GM19023 (cell line): Measurements from ENCODE around the gene CTU1.
"Not testable (repeated sequence)": the region's sequence is repeated elsewhere in the genome, so short reads cannot be mapped to it uniquely, and the experiment has no call there.

ENCODE experiments used
- ATAC-seq: cut with Tn5 transposase; IDR thresholded peaks from one replicate; pipeline ENCODE4 v1.9.1; 2021; ENCODE audit warnings: mild to moderate bottlenecking, moderate library complexity; ENCODE audit not compliant: unreplicated experiment

The CTU1 gene

DNA sequence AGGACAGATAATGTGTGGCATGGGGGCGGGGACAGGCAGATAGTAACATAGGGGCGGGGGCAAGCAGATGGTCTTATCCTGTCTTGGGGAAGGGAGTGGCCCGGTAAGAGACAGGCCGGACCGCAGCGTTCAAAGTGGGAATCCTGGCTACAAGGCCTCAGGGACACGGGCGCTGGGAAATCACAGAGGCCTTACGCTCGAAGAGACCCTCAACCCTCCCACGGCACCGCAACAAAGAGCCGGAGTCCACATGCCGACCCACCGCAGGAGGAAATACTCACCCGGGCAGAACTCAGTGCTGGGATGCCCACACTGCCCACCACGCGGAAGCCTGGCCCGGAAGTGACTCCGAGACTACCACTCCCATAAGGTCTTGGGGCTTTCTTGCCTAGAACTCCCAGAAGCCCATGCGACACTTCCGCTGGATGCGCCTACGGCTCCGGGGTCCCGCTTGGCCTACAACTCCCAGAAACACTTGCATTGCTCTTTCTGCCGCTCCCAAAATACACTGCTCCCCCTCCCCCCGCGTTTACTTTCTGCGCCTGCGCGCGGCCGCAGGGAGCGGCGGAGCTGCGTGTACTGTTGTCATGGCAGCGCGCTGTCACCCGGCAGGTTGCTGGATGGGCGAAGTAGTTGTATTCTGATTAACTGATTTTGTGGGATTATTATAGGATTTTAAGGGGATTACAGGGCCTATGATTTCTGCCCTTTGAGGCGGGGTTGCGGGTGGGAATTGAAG, at the start of gene CTU1:
CTU1 (minus strand) TSS at position 344 of the 739 bp plus-strand sequence. CDS start 3,840 bp downstream, outside the sequence.
- ATAC-seq, result peak; percentile 95

DNA sequence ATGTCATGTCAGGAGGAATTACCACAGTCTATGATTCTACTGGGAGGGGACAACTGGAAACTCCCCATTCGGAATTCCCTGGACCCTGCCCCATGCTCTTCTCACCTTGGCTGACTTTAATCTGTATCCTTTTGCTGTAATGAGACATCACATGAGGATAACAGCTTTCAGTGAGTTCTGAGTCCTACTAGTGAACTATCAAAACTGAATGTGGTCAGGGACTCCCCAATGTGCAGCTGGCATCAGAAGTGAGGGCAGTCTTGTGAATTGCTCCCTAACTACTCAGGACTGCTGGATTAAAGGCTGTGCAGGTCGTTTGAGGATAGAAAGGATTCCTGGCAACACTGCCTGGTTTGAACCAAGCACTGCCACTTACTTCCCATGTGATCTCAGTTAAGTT, 49.1 kb upstream of the CTU1 start:
- ATAC-seq, result no peak

- ATAC-seq, result no peak
These were observed 48.5 kb upstream of the CTU1 start for GRCh38 chr19:51156710-51157109.

- no peak for ATAC-seq
These were observed 42.4 kb upstream of the CTU1 start for GRCh38 chr19:51150627-51151026.

- no peak for ATAC-seq
These were observed 40.4 kb upstream of the CTU1 start for GRCh38 chr19:51148580-51148979.

GRCh38 chr19:51147663-51148062, 39.5 kb upstream of the CTU1 start:
- no peak for ATAC-seq

DNA sequence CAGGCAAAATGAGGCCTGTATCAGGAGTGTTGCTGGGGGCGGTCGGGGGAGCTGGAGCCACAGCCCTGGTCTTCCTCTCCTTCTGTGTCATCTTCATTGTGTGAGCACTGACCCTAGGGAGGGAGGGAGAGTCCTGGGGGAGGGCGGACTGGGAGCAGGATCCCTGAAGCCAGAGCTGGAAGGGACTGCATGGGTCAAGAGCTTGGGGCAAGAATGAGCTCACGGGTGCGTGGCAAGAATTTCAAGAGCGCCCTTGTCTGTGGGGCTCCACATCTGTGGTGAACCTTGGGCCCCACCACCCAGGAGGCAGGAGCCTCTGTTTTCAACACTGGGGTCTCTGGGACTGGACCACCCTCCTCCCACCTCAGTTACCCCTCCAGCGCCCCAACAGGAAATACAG, 38.5 kb upstream of the CTU1 start:
- ATAC-seq, result no peak

- ATAC-seq, result no peak
These were observed 37.8 kb upstream of the CTU1 start for GRCh38 chr19:51145916-51146493.

DNA sequence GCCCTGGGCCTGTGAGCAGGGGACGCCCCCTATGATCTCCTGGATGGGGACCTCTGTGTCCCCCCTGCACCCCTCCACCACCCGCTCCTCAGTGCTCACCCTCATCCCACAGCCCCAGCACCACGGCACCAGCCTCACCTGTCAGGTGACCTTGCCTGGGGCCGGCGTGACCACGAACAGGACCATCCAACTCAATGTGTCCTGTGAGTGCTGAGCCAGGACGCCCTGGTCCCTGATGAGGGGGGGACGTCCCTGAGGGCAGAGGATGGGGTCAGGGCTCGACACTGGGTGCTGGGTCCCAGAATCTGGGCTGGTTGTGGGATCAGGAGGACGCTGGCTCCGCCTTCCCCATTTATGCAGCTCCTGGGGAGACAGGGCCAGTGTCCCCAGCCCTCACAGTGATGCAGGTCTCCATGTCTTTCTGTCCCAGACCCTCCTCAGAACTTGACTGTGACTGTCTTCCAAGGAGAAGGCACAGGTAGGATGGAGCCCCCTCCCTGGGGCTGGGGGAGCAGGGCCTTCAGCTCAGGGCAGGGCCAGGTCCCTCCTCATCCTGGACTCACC, 36.4 kb upstream of the CTU1 start:
- ATAC-seq, result no peak

- no peak for ATAC-seq
These were observed 35.3 kb upstream of the CTU1 start for GRCh38 chr19:51143486-51143885.

DNA sequence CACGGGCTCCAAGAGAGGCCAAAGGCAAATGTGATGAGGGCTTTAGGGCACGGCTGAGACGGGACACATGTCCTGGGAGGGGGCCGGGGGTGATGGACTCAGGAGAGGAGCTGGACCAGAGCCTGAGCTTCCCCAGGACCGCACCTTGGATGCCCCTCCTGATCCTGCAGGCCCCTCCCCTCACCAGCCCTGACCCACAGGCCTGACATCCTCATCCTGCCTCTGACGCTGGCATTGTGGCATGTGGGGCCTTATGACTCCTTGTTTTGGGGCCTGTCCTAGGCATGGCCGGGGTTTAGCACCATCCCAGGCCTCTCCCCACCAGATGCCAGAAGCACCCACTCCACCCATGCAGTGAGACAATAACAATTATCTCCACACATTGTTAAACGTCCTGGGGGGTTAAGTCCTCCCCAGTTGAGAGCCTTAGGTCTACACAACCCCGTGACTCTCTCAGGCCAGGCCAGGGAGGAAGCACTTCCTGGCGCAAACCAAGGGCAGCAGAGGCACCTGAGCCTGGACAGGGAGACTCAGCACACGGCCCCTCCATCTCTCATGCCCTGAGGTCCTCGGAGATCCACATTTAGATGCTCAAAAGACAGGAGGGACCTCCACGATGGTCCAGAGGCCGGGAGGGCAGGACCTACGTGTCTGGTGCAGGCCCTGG, 34.7 kb upstream of the CTU1 start:
- ATAC-seq, result not testable (repeated sequence)

DNA sequence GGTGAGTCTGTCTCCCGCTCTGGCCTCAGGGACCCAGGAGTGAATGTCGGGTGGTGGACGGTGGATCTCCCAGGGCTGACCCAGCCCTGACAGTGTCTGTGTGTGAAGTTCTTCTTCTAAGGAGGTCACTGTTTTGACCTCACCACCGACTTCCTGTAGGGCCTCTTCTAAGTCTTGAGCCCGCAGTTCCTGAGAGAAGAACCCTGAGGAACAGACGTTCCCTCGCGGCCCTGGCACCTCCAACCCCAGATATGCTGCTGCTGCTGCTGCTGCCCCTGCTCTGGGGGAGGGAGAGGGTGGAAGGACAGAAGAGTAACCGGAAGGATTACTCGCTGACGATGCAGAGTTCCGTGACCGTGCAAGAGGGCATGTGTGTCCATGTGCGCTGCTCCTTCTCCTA, 33.9 kb upstream of the CTU1 start, which contains the start of gene SIGLEC7:
SIGLEC7 (plus strand) TSS at position 183 of the 400 bp plus-strand sequence; CDS start at position 252, 69 bp downstream.
- no peak for ATAC-seq

DNA sequence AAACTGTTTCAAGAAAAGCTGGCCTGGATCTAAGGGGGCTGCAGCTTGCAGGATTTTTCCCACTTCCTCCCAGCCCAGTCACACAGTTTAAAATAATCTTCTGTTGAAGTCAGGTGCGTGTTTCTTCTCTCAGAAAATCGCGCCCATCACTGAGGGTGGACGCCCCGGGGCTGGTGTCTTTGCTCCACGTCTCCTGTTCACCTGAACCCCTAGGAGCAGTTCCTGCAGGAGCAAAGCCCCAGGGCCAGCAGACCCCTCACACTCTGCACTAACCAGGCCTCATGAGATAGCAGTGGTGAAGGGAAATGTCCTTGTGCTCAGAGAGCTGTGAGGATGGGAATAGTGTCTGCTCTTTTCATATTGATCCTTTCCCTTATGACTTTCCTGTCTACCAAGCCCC, 33.0 kb upstream of the CTU1 start:
- no peak for ATAC-seq

- ATAC-seq, result no peak
These were observed 32.2 kb upstream of the CTU1 start for GRCh38 chr19:51140441-51140840.

GRCh38 chr19:51139299-51140014, 31.2 kb upstream of the CTU1 start:
- no peak for ATAC-seq

- ATAC-seq, result no peak
These were observed 30.4 kb upstream of the CTU1 start for GRCh38 chr19:51138549-51138979.

- no peak for ATAC-seq
These were observed 29.7 kb upstream of the CTU1 start for GRCh38 chr19:51137792-51138425.

DNA sequence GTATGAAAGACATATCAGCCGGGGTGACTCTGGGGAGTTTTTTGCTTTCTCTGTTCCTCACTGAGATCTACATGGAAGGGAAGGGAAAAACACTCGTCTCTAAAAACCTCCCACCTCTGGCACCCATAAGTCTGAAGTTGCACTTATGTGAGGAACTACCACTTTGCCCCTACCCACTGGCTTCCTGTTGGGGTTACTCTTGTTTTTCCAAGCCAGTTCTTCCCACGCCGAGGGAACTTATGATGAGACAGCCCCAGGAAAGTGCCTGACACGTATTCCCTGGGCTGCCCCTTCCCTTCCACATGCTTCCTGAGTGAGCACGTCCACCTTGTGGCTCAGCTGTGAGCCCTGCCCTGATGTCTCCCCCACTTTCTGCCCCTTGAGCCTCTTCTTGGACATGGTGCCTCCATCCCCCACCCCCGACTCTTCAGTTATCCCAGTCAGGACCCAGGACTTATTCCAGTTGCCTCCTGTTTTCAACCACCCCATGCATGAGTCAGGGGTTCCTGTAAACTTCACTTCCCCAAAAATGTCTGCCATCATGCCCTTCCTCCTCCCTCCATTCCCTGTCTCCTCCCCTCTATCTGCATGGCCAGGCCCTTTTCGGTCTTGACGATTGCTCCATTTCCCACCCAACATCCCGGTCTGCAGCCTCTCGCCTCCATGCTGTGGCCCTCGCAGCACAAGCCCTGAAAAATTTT, 28.8 kb upstream of the CTU1 start:
- no peak for ATAC-seq

DNA sequence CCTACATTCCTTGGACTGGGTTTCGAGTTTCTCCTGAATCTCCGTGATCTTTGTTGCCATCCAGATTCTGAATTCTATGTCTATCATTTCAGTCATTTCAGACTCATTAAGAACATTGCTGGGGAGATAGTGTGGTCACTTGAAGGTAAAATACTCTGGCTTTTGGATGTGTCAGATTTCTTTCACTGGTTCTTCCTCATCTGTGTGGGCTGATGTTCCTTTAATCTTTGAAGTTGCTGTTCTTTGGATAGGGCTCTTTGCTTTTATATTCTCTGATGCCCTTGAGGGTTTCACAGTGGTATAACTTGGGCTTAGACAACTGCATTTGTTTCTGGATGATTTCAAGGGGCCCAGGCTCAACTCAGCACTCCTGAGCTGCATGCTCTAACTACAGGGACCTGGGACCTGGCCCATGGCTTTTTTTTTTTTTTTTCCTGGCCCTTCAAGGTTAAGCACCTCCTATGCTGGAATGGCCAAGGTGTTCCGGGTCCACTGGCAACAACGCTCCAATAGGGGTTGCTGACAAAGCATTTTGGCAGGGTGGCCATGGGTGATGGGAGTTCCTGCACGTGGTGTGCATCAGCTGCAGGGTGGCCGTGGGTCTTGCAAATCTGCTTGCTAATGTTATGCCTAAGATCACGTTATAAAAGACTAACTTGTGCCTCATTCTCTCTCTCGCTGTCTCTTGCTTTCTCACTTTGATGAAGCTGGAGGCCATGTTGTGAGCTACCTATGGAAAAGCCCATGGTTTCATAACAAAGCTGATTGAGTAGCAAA, 28.0 kb upstream of the CTU1 start:
- ATAC-seq, result no peak
